Measurements from ENCODE around the gene PLXNB1.

DNA sequence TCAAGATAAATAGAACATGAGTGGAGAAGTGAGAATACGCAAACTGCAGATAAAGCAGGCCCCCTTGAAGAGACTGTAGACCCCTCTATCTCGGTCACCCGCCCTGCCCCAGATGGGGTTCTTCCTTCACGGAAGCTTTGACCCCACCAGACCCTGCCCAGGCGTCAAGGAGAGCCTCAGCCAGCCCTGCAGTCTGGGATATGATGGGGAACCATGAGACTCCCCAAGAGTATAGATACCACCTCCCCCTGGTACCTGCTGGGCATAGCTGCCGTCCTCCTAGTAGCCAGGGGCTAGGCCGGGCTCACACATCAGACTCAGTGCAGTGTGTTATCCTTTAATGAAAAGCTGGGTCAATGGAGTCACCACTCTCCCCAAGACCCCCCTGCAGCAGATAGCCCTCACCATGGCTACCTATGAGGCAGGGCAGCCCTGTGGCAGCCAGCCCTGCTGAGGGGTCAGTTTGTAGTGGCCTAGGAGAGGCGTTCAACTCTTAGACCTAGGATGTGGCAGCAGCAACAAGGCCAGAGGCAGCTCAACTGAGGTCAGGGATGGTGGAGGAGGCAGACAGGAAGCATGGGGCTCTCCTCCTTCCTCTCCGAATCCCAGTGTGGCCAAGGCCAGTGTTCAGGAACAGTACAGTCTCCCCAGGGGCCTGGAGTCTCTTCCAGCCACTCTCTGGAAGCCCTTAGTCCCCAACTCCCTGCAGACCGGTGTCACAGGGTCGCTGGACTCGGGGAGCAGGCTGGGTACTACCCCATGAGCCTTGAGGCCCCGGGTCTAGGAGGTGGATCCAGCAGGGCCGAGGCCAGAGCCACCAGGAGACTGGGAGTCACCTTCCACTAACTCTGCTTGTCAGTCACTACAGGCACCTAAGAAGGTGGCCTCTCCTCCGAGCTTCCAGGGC is 26.1 kb downstream of the PLXNB1 start:
- TF ChIP-seq CTCF (IDR thresholded peaks at IDR 0.05) (no peak), POLR2A (IDR thresholded peaks at IDR 0.05) (no peak)
